Mucosa of descending colon (tissue), 3 donors: ENCODE data around the gene F12. TPM values are rescaled to one million over a fixed set of nuclear protein-coding genes. Genes with fewer than 3 reads are reported as not detected.

Source experiments
- ATAC-seq: fragments of 200-7000 bp; cut with Tn5 transposase; one replicate; pipeline ENCODE4 v1.9.1; 2020; ENCODE audit warnings: mild to moderate bottlenecking, moderate library complexity
- DNase-seq, 3 donors: peaks; one replicate each; pipeline ENCODE4 v3.0.0-alpha.2; 2020
- H3K36me3 ChIP-seq: fragments of 200-600 bp; one replicate; pipeline ENCODE4 v1.8.0; 2021; ENCODE audit warnings: low read depth, mild to moderate bottlenecking
- H3K4me1 ChIP-seq: fragments of 200-600 bp; one replicate; pipeline ENCODE4 v1.8.0; 2021; ENCODE audit warnings: low read depth, mild to moderate bottlenecking
- H3K4me3 ChIP-seq: fragments of 200-600 bp; one replicate; pipeline ENCODE4 v1.8.0; 2021; ENCODE audit warnings: mild to moderate bottlenecking
- H3K9me3 ChIP-seq: fragments of 200-600 bp; one replicate; pipeline ENCODE4 v1.8.0; 2021; ENCODE audit warnings: mild to moderate bottlenecking
- CTCF ChIP-seq: fragments of 200-600 bp; IDR thresholded peaks from one replicate; pipeline ENCODE4 v1.8.0; 2022; ENCODE audit warnings: antibody characterized with exemption, mild to moderate bottlenecking
- intact Hi-C, 2 donors: fragments of 100-400 bp; cut with DNase I in 1 of 2; cut with micrococcal nuclease in 1 of 2; formaldehyde crosslinking; loops; one replicate each; pipeline versions ENCODE4 v1.11.0 to v1.11.1; 2022; cut with DNase I, micrococcal nuclease
- total RNA-seq, 3 donors: library from RNA; stranded (reverse); fragmentation: NEBNext Ultra II Directional in 2 of 3; extraction: Animal tissue kit (Norgen Biotek cat#: 25700) in 2 of 3; gene quantifications; one replicate each; pipeline versions ENCODE4 v1.2.1 to v1.2.4, GENCODE V29; 2021 to 2023
- donor health status: DM: no; HTN: no; CAD: no; lungs with moderate emphysema.
- donor health status: DM: no; HTN: no; CAD: no.
- donor health status: DM: no; HTN: yes; CAD: no.

The F12 gene
- total RNA-seq, 3 donors from 2014 or later: 3.0 to 9.2 (median 7.0) TPM

GRCh38 chr5:177369645-177370440 is 39.5 kb downstream of the F12 start:
- no peak for DNase-seq
- Histone ChIP-seq H3K9me3 (no peaks in the 10 kb centered on the region), H3K4me1 (peaks cover 21% of the 10 kb centered on the region), H3K4me3 (no peak overlapping the region), H3K36me3 (no peaks in the 10 kb centered on the region)
- intact Hi-C loops: loop anchor here in 1 of 2 donors (10.0 kb wide), 1 partner anchor 55 kb away; the partner anchor contains the start of gene MXD3
- TF ChIP-seq CTCF: no peak
- ATAC-seq: no peak

GRCh38 chr5:177368869-177369644 is 40.3 kb downstream of the F12 start:
- H3K36me3 ChIP-seq: no peaks in the 10 kb centered on the region
- peaks cover 24% of the 10 kb centered on the region for H3K4me1 ChIP-seq
- no peak overlapping the region for H3K4me3 ChIP-seq
- ATAC-seq (no peak), DNase-seq (peak in 2 of 3 donors; percentile 49 to 59)
- intact Hi-C loops: loop anchor here in 1 of 2 donors (10.0 kb wide), 1 partner anchor 54 kb away; the partner anchor contains the start of gene MXD3
- TF ChIP-seq CTCF: peak; percentile 65
- no peaks in the 10 kb centered on the region for H3K9me3 ChIP-seq

GRCh38 chr5:177367981-177368868 is 41.1 kb downstream of the F12 start:
- ATAC-seq (peak; percentile 24), DNase-seq (no peak)
- Histone ChIP-seq H3K4me1 (peaks cover 32% of the 10 kb centered on the region), H3K9me3 (no peaks in the 10 kb centered on the region), H3K36me3 (no peaks in the 10 kb centered on the region), H3K4me3 (no peak overlapping the region)
- intact Hi-C loops: loop anchor here in 1 of 2 donors (10.0 kb wide), 1 partner anchor 53 kb away; the partner anchor contains the start of gene MXD3
- no peak for TF ChIP-seq CTCF

- TF ChIP-seq CTCF: no peak
- Histone ChIP-seq H3K4me1 (peaks cover 36% of the 10 kb centered on the region), H3K4me3 (no peak overlapping the region), H3K36me3 (no peaks in the 10 kb centered on the region), H3K9me3 (no peaks in the 10 kb centered on the region)
- intact Hi-C loops: loop anchor here in 1 of 2 donors (10.0 kb wide), 1 partner anchor 53 kb away; the partner anchor contains the start of gene MXD3
- DNase-seq (no peak), ATAC-seq (peak; percentile 2)
These were observed 42.0 kb downstream of the F12 start for GRCh38 chr5:177367323-177367848.
